GM12873 (cell line): Measurements from ENCODE around the gene NTF3.

Experiments used
- TF ChIP-seq, protein P1 (sequence below): IDR thresholded peaks from 2 replicates; pipeline ENCODE4 v1.5.1; 2012; ENCODE audit warnings: low read depth, mild to moderate bottlenecking, moderate library complexity, low read length, control low read depth; ENCODE audit not compliant: insufficient read depth; ENCODE audit errors: missing control alignments

NTF3 gene

DNA sequence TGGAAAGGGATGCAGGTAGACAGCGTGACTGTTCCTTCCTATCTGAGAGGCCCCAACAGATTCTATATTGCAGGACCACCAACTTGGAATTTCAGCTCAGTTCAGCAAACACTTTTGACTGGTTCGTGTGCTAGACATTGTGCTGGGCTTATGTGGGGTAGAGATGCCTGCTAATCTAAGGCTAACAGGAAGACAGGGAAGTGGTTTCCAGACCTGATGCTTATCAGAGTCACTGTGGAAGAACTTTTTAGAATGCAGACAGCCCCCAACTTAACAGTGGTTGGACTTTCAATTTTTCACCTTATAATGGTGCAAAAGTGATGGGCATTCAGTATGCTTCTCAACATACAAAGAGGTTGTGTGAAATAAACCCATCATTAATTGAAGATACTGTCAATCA, 32.2 kb downstream of the NTF3 start:
- TF ChIP-seq, protein P1, sequence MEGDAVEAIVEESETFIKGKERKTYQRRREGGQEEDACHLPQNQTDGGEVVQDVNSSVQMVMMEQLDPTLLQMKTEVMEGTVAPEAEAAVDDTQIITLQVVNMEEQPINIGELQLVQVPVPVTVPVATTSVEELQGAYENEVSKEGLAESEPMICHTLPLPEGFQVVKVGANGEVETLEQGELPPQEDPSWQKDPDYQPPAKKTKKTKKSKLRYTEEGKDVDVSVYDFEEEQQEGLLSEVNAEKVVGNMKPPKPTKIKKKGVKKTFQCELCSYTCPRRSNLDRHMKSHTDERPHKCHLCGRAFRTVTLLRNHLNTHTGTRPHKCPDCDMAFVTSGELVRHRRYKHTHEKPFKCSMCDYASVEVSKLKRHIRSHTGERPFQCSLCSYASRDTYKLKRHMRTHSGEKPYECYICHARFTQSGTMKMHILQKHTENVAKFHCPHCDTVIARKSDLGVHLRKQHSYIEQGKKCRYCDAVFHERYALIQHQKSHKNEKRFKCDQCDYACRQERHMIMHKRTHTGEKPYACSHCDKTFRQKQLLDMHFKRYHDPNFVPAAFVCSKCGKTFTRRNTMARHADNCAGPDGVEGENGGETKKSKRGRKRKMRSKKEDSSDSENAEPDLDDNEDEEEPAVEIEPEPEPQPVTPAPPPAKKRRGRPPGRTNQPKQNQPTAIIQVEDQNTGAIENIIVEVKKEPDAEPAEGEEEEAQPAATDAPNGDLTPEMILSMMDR = no peak

DNA sequence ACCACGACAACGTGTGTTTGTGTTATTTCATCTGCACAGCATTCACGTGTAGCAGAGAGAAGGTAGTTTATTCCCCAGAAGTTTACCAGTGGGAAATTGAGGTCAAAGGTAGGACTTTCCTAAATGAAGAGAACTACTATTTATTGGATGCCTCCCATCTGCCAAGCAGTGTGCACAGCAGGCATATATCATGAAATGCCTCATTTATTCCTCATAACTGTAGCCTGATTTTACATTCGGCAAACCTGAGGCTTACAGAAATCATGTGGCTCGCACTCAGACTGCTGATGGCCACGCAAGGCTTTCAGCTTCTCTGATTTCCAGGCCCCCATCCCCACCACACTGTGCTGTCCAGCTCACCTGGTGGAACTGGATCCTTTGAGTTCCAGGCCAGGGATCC, 33.5 kb downstream of the NTF3 start:
- TF ChIP-seq, protein P1 = no peak

DNA sequence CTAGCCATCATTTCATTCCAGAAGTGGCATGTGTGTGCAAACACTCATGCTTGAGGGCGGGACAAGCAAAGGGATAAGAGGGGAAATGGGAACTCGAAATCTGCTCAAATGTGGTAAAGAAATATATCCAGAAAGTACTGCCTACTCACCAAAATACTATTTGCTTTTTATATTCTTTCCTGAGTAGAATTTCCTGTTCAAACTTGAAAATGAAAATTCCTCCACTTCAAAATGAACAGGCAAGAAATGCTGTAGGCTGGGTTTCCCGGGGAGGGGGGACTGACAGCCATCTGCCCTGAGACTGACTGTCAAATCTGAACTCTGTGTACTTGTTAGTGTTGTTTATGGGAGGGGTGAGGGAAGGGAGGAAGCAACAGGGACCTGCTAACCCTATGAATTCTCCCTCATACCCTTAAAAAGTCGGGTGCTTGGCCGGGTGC, 34.6 kb downstream of the NTF3 start:
- TF ChIP-seq, protein P1 = no peak

DNA sequence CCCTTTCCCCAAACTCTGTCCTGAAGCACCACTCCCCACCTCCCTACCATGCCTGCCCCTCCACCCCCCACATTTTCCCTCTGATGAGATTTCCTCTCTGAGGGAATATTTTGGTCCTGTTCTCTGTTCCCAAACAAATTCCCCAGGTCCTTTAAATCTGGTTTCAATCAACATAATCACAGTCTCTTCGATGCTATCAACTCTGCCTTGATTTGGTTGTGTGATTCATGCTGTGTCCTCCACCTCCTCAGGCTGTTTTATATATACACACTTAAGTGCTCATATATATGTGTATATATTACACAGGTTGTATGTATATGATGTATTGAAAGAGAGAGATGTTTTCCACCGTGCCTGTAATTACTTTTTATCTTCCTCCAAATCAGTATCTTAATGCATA, 36.0 kb downstream of the NTF3 start:
- TF ChIP-seq, protein P1 = no peak

DNA sequence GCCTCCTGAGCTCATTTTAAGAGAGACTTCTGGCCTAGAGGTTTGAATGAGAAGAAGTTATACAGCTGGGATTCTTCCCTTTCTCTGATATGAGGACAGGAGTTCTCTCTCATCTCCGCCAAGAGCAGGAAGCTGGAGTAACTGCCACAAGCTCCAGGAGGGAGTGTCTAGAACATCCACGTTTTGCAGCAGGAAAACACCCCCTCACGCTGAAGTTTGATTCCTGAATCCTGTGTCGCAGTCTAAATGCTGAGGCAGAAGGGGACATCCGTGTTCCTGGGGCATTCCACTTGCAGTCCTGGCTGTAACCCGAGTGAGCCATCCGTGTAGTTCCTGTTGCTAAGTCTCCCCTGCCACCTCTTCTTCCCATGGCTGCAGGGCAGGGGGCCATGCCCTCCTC, 38.3 kb downstream of the NTF3 start:
- TF ChIP-seq, protein P1 = no peak

DNA sequence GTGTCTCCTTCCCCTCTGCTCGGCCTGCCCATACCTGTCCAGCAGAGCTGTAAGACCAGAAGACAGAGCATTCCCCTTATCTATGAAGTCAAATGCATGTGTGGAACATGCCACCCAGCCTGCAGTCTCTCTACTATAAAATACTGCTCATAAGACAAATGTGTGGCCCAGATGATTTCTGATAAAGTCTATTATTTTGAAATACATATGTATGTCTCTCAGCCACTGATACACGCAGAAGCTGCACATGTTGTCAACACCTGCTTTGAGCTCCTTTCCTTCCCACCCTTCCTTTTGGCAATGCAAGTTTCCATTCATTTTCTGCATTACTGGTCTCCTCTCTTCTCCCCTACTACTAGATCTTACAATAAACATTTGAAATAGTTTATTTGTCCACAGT, 38.8 kb downstream of the NTF3 start:
- TF ChIP-seq, protein P1 = no peak

DNA sequence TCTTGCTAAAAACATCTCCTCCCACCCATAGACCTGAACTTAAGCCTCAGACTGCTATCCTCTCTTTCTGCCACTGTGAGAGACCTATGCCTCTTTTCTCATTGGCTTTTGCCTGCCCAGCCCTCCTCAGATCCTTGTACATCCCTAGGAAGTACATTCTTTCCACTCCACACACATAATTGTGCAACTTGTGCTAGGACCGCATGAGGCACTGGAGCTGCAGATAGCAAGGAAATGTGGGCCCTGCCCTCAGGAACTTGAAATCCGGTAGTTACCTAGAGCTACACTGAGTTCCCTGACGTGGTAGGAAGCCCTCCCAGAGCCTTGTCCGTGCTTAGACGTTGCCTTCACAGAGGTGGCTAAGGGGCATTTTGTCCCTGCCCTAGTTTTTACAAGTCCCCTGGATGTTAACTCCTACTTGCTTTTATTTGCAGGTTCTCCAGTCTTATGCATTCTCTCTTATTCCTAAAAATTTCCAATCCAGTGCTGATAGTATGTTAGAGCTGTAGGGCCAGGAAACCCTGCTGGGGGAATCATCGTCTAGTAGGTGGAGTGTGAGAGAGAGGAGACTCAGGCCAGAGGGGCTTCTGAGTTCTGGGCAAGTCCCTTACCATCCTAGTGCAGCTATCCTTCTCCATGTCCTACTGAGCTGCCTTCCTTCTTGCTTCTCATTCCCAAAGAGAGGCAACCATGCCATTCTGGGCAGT, 41.3 kb downstream of the NTF3 start:
- TF ChIP-seq, protein P1 = no peak

DNA sequence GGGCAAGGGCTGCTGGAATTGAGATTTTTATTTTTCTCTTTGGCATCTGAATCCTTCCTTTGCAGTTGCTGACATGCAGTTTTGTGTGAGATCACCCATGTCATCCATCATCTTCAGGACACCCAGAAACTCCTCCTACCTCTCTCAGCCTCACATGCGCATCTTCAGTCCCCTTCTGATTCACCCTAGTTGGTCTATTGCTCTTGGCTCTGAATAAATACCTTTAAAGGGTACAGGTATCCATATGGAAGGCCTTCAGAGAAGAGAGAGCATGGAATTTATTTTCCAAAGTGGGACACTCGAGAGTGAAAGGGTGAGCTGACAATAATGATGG, 41.8 kb downstream of the NTF3 start:
- TF ChIP-seq, protein P1 = no peak
